ENCODE measurements around the gene S100A16.

DNA sequence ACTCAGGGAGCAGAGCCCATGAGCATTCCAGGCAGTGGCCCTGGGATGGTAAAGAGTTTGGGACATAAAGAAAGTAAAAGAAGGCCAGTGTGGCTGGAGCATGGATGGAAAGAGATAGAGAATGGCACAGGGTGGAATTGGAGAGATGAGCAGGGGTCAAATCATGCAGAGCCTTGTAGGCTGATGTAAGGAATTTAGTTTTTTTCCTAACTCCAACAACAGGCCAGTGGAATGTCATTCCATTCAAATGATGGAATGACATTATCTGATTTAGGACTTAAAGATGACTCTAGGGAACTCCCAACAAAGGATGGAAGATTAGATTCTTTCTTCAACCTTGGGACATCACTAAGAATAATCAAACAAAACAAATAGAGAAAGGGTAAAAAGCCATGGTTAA lies 34.4 kb downstream of the S100A16 start:
- TF ChIP-seq POLR2AphosphoS5 (IDR thresholded peaks at IDR 0.05) (no peak), POLR2A (IDR thresholded peaks at IDR 0.05) (no peak)
- TF ChIP-seq, protein P1, sequence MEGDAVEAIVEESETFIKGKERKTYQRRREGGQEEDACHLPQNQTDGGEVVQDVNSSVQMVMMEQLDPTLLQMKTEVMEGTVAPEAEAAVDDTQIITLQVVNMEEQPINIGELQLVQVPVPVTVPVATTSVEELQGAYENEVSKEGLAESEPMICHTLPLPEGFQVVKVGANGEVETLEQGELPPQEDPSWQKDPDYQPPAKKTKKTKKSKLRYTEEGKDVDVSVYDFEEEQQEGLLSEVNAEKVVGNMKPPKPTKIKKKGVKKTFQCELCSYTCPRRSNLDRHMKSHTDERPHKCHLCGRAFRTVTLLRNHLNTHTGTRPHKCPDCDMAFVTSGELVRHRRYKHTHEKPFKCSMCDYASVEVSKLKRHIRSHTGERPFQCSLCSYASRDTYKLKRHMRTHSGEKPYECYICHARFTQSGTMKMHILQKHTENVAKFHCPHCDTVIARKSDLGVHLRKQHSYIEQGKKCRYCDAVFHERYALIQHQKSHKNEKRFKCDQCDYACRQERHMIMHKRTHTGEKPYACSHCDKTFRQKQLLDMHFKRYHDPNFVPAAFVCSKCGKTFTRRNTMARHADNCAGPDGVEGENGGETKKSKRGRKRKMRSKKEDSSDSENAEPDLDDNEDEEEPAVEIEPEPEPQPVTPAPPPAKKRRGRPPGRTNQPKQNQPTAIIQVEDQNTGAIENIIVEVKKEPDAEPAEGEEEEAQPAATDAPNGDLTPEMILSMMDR (IDR thresholded peaks at IDR 0.05): no peak

All from stomach (tissue), 4 donors.